Mesenteric fat pad (tissue), 1 donor: Measurements from ENCODE around the gene FAM20A. TPM values are rescaled to one million over a fixed set of nuclear protein-coding genes. Genes with fewer than 3 reads are reported as not detected.
"Not testable (repeated sequence)": the region's sequence is repeated elsewhere in the genome, so short reads cannot be mapped to it uniquely, and the experiment has no call there.

ENCODE experiments used
- DNase-seq: peaks from one replicate; pipeline ENCODE4 v3.0.0-alpha.2; 2020; ENCODE audit warnings: low spot score
- total RNA-seq: library from RNA; stranded (reverse); fragmentation: NEBNext Ultra II Directional; extraction: Animal tissue kit (Norgen Biotek cat#: 25700); gene quantifications from one replicate; pipeline ENCODE4 v1.2.1, GENCODE V29; 2021
- donor health status: DM: yes; HTN: yes; CAD: no.

Gene FAM20A
- total RNA-seq, 1 donor from 2014 or later = 25.6 TPM

DNA sequence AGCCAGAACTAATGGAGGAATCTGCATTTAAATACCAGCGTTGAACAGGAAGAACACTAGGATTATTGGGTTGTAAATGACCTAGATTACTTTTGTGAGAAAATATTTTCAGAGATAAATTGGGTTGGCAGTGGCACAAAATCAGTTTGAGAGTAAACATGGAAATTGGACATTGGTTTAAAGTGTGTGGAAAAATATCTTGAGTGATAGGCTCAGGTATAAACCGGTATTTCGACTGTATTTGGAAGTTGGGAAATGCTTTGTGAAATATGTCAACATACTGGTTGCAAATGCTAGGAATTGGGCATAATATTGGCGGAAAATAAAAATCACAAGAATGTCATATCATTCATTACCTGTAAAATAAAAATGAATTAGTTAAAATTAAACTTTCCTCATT lies 73.9 kb downstream of the FAM20A start:
- no peak for DNase-seq

DNA sequence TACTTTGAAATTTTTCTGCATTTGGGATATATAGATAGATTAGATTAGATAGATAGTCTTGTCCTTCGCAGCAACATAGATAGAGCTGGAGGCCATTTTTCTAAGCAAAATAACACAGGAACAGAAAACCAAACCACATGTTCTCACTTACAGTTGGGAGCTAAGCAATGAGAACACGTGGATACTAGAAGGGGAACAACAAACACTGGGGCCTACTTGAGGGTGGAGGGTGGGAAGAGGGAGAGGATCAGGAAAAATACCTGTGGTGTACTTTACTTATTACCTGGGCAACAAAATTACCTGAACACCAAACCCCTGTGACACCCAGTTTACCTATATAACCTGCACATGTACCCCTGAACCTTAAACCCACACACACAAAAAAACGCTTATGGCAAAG lies 74.6 kb downstream of the FAM20A start:
- DNase-seq = no peak

DNA sequence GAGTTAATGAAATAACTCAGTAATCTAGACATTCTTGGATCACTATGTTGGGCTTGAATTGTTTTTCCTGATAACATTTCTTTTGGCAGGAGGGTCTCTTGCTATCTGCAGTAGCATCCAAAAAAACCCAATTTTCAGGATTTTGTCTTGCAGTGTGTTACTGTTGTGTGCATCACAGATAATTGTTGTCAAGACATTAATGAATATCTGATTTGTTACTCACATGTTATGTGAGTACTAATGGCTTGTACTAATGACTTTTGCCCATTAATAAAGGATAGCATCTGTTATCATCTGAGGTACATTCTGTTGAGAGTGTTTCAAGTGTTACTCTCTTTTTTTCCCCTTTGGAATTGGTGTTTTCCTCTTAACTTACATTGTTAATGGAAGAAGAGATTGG lies 78.9 kb downstream of the FAM20A start:
- no peak for DNase-seq

DNA sequence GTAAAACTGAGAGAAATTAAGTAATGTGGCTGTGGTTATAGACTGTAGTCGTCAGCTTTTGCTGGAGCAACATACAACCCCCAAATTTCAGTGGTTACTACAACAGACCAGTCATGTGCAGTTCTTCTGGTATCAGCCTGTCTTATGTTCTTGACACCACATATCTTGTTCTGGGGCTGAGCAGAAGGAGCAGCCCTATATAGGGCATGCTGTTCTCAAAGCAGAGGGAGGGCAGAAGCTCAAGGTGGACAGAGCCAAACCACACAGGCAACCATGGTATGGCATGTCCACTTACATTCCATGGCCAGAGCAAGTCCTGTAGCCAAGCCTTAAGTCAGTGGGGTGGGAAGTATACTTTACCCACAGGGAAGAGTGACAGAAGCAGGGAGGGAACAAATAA lies 81.3 kb downstream of the FAM20A start:
- no peak for DNase-seq

DNA sequence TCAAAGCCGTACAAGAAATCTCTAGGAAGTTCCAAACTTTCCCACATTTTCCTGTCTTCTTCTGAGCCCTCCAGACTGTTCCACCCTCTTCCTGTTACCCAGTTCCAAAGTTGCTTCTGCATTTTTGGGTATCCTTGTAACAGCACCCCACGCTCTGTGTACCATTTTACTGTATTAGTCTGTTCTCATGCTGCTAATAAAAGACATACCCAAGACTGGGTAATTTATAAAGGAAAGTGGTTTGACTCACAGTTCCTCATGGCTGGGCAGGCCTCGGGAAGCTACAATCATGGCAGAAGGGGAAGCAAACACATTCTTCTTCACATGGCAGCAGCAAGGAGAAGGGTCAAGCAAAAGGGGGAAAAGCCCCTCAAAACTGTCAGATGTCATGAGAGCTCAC lies 82.1 kb downstream of the FAM20A start:
- not testable (repeated sequence) for DNase-seq

DNA sequence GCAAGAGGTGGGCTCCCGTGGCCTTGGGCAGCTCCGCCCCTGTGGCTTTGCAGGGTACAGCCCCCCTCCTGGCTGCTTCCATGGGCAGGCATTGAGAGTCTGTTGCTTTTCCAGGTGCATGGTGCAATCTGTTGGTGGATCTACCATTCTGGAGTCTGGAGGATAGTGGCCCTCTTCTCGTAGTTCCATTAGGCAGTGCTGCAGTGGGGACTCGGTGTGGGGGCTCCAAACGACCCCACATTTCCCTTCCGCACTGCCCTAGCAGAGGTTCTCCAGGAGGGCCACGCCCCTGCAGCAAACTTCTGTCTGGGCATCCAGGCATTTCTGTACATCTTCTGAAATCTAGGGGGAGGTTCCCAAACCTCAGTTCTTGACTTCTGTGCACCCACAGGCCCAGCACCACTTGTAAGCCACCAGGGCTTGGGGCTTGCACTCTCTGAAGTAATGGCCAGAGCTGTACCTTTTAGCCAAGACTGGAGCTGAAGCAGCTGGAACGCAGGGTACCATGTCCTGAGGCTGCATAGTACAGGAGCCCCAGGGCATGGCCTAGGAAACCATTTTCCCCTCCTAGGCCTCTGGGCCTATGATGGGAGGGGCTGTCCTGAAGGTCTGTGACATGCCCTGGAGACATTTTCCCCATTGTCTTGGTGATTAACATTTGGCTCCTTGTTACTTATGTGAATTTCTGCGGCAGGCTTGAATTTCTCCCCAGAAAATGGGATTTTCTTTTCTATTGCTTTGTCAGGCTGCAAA lies 82.9 kb downstream of the FAM20A start:
- no peak for DNase-seq

DNA sequence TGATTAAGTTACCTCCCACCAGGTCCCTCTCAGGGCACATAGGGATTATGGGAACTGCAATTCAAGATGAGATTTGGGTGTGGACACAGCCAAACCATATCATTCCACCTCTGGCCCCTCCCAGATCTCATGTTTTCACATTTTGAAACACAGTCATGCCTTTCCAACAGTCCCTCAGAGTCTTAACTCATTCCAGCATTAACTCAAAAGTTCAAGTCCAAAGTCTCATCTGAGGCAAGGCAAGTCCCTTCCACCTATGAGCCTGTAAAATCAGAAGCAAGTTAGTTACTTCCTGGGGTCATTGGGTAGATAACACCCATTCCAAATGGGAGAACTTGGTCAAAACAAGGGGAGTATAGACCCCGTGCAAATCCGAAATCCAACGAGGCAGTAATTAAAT lies 83.6 kb downstream of the FAM20A start:
- DNase-seq = not testable (repeated sequence)

DNA sequence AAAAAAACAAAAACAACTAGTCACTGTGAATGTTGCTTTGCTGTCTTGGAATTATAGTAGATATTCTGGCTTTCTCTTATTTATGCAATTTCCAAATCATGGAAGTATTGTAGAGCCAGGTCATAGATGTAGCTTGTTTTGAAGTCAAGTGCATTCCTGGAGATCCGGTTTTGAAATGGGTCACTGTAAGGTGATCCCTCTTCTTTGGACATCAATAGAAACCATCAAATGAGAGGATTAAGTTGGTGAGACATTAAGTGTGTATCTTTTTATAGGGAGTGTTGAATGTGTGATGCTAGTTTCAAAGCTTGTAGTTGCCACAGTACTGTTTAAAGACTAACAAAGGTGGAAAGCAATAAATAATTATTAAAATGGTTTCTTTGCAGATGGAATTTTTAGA lies 84.4 kb downstream of the FAM20A start:
- DNase-seq = no peak

DNA sequence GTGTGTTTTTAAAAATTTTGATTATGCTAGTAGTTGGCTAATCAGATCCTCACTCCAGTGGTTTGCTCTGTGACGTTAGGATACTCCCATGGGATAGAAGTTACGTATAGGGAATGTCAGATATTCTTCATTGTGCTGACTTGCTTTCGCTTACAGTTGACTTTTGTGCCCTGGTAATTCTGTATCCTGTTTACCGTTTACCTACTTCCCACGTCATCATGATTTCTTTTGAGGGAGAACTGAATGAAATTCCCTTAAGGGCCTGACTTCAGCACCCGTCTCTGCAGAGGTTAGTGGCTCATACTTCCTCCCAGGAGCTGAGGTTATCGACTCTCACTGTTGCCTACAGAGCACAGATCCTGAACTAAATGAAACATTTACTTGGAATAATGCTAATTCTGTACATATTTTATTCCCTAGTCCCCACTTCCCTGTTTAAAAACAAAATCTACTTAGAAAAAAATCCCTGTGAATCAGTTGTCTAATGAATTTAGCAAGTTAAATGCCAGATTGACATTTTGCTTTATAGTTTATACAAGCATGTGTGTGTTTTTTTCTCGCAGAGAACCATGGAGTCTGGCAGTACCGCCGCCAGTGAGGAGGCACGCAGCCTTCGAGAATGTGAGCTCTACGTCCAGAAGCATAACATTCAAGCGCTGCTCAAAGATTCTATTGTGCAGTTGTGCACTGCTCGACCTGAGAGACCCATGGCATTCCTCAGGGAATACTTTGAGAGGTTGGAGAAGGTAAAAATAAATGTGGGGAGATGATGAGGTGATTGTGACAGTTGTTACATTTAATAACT lies 86.1 kb downstream of the FAM20A start:
- DNase-seq = no peak

DNA sequence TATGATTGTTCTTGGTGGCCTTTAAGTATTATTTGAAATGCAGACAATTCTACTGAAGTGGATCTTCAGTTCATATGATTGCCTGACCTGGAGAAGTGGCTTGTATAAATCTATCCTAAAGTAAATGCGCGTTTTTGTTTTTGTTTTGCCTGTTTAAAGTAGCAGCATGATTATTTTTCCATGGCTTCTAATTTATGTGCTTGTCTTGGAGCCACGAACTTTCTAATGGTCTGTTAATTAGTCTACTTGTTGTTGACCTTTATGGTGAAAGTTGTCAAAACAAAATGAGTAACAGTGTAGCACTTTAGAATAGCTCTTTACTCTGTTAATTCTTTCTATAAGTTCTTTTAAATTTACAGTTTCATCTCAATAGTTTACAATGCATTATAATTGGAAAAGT lies 87.2 kb downstream of the FAM20A start:
- no peak for DNase-seq

DNA sequence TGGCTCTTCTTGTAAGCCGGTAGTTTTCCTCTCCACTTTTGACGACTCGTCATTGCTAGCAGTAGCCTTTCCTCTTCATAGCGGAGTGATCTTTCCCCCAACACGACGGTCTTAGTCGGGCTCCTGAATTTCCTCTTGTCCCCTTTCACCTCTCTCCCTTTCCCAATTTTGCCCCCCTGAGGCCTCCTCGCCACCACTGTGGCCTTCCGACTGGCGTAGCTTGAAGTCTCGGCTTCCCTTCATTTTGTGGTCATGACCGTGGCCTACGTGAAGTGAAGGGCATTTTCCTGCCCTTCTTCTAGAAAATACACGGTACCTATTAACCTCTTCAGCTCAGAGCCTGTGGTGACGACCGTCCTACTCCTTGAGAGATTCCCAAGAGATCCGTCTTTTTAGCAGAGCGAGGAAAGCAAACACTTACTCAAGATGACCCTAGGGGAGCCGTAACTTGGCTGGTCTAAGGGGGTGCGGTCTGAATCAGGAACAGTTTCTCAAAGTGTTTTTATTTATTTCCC lies 88.2 kb downstream of the FAM20A start:
- no peak for DNase-seq

DNA sequence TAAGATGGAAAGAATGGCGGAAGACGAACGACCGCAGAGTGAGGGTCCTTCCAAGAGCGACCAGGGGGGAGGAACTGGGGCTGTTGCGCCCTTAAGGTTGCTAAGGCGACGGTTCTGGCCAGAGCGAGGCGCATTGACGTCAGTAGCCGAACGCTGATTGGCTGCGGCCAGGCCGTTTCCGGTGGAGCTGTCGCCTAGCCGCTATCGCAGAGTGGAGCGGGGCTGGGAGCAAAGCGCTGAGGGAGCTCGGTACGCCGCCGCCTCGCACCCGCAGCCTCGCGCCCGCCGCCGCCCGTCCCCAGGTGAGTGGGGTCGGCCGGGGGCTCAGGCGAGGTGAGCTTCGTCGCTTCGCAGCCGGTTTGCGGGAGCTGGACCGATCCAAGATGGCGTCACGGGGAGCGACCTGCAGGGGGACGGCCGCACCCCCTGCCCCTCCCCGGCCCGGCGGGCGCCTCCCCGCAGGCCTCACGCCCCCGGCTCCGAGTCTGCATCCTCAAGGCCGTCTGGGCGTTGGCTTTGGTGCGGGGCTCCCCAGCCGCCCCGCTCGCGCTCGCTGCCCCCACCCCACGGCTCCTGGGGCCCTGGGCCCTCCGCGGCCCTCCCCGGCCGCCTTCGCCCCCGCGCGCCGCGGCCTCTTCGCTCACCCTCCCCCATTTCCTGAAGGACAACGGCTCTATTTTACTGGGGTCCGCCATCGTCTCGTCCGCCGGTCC lies 88.8 kb downstream of the FAM20A start, which contains the start of gene PRKAR1A:
PRKAR1A (plus strand) TSS at position 184 of the 713 bp plus-strand sequence. CDS start 2,970 bp downstream, outside the sequence.
- peak; percentile 97 for DNase-seq

DNA sequence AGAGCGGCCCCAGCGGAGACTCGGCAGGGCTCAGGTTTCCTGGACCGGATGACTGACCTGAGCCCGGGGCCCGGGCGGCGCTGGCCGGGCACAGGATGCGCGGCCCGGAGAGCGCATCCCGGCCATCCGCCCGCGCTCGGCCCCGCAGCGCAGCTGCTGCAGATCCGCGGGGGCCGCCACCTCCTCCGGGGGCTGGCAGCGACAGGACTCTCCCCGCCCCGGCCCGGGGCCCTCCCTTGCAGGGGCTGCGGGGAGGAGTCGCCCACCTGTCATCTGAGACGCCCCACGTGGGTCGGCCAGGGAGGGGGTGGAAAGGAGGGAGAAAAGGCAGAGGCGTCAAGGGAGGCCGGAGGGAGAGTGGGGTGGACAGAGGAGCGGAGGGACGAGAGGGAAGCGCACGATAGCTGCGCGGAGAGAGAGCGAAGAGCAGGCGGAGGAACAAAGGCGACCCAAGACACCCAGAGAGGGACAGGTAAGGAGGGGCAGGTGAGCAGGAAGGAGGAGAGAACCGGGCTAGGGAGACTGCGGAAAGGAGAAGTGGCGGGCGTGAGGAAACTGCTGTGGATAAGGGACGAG lies 89.4 kb downstream of the FAM20A start:
- DNase-seq = peak; percentile 92

DNA sequence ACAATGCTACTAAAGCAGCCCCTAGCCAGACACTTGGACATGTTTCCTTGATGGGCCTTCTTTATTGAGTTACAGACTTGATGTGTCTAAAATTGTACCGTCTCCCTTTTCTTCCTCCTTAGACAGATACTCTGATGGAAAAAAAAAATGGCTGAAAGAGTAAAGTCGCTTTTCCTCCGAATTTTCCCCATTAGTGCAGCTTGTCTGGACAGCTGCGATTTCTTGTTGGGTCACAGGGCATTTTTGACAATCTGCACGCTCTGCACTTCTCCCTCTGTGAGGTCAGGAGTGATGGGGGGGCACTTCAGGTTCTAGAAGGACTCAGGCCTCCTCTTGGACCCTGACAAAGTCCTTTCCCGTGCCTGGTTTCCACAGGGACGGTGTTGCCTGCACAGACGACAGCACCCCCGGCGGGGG lies 89.9 kb downstream of the FAM20A start:
- no peak for DNase-seq

DNA sequence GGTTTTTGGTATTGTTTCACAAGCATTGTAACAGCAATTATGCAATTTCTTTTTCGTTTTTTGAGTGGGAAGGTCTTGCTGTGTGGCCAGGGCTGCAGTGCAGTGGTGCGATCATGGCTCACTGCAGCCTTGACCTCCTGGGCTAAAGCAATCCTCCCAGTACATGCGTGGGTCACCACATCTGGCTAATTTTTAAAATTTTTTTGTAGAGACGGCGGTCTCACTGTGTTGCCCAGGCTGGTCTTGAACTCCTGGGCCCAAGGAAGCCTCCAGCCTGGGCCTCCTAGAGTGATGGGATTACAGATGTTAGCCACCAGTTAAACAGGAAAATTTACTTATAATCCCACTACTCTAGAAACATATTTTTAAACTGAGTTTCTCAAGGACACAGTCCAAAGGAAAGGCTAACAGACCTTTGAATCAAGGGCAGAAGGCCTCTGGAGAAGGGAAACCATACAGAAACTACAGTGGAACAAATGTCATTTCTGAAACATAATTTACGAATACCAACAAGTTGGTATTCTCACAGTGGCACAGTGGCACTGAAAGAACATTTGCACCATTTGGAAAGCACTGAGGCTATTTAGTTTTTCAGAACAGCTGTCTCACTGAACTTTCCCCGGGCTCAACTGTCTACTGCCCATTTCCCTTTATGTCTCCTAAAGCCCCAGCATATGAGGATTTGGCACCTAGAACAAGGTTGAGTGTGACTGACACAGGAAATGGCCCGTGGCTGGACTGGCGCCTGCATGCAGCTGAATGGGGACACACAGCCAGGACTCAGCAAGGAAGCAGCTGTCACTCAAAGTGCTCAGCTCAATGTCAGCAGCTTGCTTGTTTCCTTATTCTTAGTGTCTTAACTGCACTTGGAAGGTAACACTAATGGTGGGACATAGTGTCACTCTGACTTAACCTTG lies 91.8 kb downstream of the FAM20A start:
- DNase-seq = no peak

DNA sequence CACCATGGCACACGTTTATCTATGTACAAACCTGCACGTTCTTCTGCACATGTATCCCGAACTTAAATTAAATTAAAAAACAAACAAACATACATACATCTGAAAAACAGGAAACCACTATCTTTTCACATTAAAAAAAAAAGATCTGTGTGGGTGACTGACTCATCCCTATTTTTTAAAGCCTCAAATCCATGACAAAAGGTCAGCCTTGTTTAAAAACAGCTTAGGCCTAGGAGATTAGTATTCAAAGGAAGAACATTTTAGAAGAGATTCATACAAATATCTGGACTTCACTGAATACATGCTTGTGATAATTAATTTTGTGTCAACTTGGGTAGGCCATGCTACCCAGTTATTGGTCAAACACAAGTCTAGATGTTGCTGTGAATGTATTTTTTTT lies 93.6 kb downstream of the FAM20A start:
- no peak for DNase-seq

DNA sequence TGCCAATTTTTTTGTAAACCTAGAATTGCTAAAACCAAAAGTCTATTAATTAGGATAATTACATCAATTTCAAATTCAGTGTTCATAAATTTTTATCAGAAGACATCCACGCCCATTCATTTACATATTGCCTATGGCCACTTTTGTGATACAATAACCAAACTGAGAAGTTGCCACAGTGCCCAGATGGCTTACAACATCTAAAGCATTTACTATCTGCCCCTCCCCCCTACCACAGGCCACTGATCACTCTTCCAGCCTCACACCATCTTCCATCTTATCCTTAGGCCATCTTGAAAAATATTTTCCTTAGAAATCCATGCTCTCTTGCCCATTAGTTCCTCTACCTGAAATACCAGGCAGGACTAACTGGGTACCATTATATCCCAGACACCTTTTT lies 95.2 kb downstream of the FAM20A start:
- no peak for DNase-seq

DNA sequence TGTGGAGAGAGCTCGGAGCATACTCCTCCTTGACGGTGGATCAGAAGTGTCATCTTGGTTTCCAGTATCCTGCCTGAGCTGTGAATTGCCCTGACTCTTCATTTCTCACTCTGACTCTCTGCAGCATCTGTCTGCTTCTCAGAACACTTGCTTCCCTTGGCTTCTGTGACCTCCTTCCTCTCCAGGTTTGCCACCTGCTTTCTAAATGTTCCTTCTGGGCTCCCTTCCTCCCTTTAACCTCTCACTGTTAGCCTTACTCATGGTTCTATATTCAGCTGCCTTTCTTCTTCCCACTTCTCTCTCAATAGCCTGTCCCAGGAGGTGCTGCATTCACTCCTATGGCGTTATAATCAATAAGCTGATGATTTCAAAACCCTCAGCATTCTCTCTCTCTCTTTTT lies 100.1 kb downstream of the FAM20A start:
- DNase-seq = no peak

DNA sequence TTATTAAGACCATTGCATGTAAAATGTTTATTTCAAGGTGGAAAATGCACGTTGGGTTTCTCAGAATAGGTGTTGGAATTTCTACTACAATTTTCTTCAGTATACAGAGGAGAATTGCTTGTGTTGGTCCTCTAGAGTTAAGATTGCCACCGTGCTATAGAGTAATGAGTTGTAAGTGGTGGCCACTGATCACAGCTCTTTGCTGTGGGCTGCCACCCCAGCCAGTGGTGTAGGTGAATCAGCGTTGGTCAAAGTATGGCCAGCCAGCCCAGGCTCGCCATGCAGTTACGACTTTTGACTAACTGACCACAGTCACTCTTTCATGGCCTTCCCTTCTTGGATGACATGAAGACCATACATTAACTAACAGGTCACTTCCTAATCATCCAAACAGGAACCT lies 101.6 kb downstream of the FAM20A start:
- no peak for DNase-seq
